Measurements from ENCODE around the gene S100A14. TPM values are rescaled to one million over a fixed set of nuclear protein-coding genes. Genes with fewer than 3 reads are reported as not detected.

Gene S100A14
- total and polyA plus RNA-seq, 2 of the 4 experiments (the other 2 are of a cell fraction) = 0.10 TPM; not detected in 1

DNA sequence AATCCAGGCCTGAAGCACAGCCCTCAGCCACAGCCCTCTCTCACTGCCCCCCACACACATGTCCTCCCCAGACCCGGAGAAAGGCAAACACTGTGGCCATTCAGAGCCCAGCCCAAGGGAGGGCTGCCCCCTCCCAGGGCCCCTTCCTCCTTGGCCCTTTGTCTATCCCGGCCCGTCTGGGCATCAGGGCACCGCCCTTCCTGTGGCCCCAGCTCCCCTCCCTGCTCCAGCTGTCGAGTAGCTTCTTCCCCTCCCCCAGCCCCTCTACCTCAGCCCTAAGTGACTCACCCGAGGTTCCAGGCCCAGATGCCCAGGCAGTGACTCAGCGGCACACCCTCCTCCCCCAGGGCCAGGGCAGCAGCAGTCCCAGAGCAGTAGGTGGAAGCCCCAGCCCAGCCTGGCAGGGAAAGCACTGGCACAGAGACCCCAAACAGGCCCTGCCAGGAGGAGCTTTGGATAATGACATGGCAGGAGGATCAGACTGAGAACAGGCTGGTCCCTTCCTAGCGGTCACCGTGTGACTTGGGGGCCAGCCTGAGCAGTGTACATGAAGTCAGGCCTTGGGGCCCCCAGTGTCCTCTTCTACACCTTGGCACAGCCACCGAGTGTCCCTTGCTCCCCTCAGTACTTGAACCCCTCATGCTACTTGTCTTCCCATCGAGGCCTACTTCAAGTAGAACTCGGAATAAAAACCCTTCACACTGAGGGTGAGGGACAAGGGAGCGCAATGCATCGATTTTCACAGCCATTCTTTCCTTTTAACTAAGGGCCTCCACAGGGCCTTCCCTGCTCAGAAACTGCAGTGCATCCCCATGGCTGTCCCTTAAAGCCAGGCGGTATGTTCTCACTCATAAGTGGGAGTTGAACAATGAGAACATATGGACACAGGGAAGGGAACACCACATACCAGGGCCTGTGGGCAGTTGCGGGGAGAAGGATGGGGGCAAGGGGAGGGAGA lies 49.4 kb downstream of the S100A14 start:
- intact Hi-C loops (cut with micrococcal nuclease) (loop anchor here (2.0 kb wide), 1 partner anchor 18 kb away; the partner anchor contains the start of gene S100A3), in situ Hi-C loops (cut with MboI; ENCODE audit: low sequenced_read_pairs) (loop anchor here (5.0 to 10.0 kb wide), 2 partner anchors 34 to 52 kb away; no protein-coding TSS in a partner anchor), dilution Hi-C loops (cut with HindIII; ENCODE audit: low sequenced_read_pairs, unreplicated experiment) (no loop called here)
- H3K9me3 ChIP-seq (ENCODE audit: control insufficient read depth, insufficient read depth, low read length) = no peaks in the 10 kb centered on the region
- H2BK20ac ChIP-seq (ENCODE audit: low read depth, low read length) = peak overlapping the region; percentile 100
- no peak overlapping the region for H3K4me3 ChIP-seq (ENCODE audit: insufficient read depth, low read depth, low read length)
- H3K79me1 ChIP-seq (ENCODE audit: low read depth in 1 of 2, low read length in 2 of 2) = peaks cover 4 to 49% of the 10 kb centered on the region in 2 experiments; a peak in 3 of 4 replicates
- H3K4me1 ChIP-seq (ENCODE audit: control insufficient read depth, insufficient read depth, low read length) = peaks cover 31% of the 10 kb centered on the region
- peak overlapping the region; percentile 98 for H3K18ac ChIP-seq (ENCODE audit: low read depth, low read length)
- peak overlapping the region; percentile 76 for H2AFZ ChIP-seq (replicated peaks; ENCODE audit: low read length, poor library complexity)
- H3K23ac ChIP-seq (ENCODE audit: low read depth, low read length) = peak overlapping the region; percentile 100
- no peaks in the 10 kb centered on the region for H3K36me3 ChIP-seq (ENCODE audit: control insufficient read depth, insufficient read depth, low read length)
- peak overlapping the region; percentile 100 for H3K14ac ChIP-seq (replicated peaks; ENCODE audit: low read depth, low read length)
- ATAC-seq (ENCODE audit: low read depth) (peak; percentile 85), DNase-seq (peak; percentile 99)
- BruUV-seq (replicated peaks) = no TSS peak
- no peaks in the 10 kb centered on the region for H4K20me1 ChIP-seq (ENCODE audit: insufficient read depth, low read length)
- H3K27me3 ChIP-seq (ENCODE audit: control insufficient read depth, insufficient read depth, low read length) = no peaks in the 10 kb centered on the region
- H3K4ac ChIP-seq (ENCODE audit: low read depth, low read length) = peak overlapping the region; percentile 100
- H2BK5ac ChIP-seq (ENCODE audit: low read depth, low read length, poor library complexity, severe bottlenecking) = peak overlapping the region; percentile 98
- H4K8ac ChIP-seq (ENCODE audit: low read depth in 2 of 2, low read length in 2 of 2) = peak overlapping the region; percentile 97 to 100
- H2BK15ac ChIP-seq (ENCODE audit: low read depth, low read length) = peak overlapping the region; percentile 99
- peak overlapping the region; percentile 99 for H3K56ac ChIP-seq (ENCODE audit: extremely low read depth, insufficient read depth, low read length)
- H3K9ac ChIP-seq (ENCODE audit: low read depth, low read length) = peak overlapping the region; percentile 66
- H4K5ac ChIP-seq (ENCODE audit: low read depth, low read length) = peak overlapping the region; percentile 99
- CTCF ChIA-PET = interaction anchor here (1.5 kb wide), 1 partner anchor 32 kb away, joined by 13 read pairs; no protein-coding TSS in a partner anchor
- peaks cover 28% of the 10 kb centered on the region for H3K9me1 ChIP-seq (ENCODE audit: insufficient read depth, low read length)
- H2BK120ac ChIP-seq (ENCODE audit: low read depth, low read length) = peak overlapping the region; percentile 100
- peak overlapping the region; percentile 100 for H4K91ac ChIP-seq (ENCODE audit: insufficient read depth, low read depth, low read length)
- H2AK5ac ChIP-seq (ENCODE audit: low read depth, low read length) = peak overlapping the region; percentile 100
- H3K27ac ChIP-seq (ENCODE audit: insufficient read depth, low read length) = peak overlapping the region; percentile 94
- POLR2A ChIA-PET (ENCODE audit: unreplicated experiment) = interaction anchor here (0.5 to 1.6 kb wide), 10 partner anchors 12 to 153 kb away, joined by 3 to 34 read pairs (median 4); partner anchors contain the start of genes S100A13, S100A5 and S100A6
- H2AK9ac ChIP-seq (replicated peaks; ENCODE audit: low read depth, low read length, poor library complexity) = peak overlapping the region; percentile 100
- peak overlapping the region; percentile 25 for H3K4me2 ChIP-seq (ENCODE audit: low read depth, low read length)
- WGBS, 2 experiments (ENCODE audit: extremely low coverage in 2 of 2, insufficient read length in 1 of 2) = 11% methylated on average over 7 of the region's 16 CpGs; no CpG with 5 or more reads in 1 of the 2 experiments
- no peak for TF ChIP-seq MAFK (IDR thresholded peaks at IDR 0.05; ENCODE audit: low read depth, low read length)
- TF ChIP-seq, protein P1, sequence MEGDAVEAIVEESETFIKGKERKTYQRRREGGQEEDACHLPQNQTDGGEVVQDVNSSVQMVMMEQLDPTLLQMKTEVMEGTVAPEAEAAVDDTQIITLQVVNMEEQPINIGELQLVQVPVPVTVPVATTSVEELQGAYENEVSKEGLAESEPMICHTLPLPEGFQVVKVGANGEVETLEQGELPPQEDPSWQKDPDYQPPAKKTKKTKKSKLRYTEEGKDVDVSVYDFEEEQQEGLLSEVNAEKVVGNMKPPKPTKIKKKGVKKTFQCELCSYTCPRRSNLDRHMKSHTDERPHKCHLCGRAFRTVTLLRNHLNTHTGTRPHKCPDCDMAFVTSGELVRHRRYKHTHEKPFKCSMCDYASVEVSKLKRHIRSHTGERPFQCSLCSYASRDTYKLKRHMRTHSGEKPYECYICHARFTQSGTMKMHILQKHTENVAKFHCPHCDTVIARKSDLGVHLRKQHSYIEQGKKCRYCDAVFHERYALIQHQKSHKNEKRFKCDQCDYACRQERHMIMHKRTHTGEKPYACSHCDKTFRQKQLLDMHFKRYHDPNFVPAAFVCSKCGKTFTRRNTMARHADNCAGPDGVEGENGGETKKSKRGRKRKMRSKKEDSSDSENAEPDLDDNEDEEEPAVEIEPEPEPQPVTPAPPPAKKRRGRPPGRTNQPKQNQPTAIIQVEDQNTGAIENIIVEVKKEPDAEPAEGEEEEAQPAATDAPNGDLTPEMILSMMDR (conservative IDR thresholded peaks at IDR 0.05; ENCODE audit: low read depth, low read length) = no peak
- TF ChIP-seq CEBPB (IDR thresholded peaks at IDR 0.05; ENCODE audit: low read depth, low read length) = 0 out of 2 replicates have a peak, but pooled peaks have one; percentile 0
- peak; percentile 100 for TF ChIP-seq FOS (IDR thresholded peaks at IDR 0.05; ENCODE audit: low read depth, low read length)
- peak; percentile 95; the same call in 1 of the 2 replicates for TF ChIP-seq MAZ (IDR thresholded peaks at IDR 0.05; ENCODE audit: borderline replicate concordance, low read depth, low read length)
- peak; percentile 74 for TF ChIP-seq BHLHE40 (IDR thresholded peaks at IDR 0.05; ENCODE audit: low read depth, low read length)
- peak; percentile 44; the same call in 1 of the 2 replicates for TF ChIP-seq MXI1 (IDR thresholded peaks at IDR 0.05; ENCODE audit: borderline replicate concordance, low read depth, low read length)
- TF ChIP-seq, protein P2, sequence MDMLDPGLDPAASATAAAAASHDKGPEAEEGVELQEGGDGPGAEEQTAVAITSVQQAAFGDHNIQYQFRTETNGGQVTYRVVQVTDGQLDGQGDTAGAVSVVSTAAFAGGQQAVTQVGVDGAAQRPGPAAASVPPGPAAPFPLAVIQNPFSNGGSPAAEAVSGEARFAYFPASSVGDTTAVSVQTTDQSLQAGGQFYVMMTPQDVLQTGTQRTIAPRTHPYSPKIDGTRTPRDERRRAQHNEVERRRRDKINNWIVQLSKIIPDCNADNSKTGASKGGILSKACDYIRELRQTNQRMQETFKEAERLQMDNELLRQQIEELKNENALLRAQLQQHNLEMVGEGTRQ (IDR thresholded peaks at IDR 0.05; ENCODE audit: low read depth, low read length) = no peak
- peak; percentile 68 for TF ChIP-seq POLR2A (IDR thresholded peaks at IDR 0.05; ENCODE audit: low read depth, low read length)
- TF ChIP-seq, protein P3, sequence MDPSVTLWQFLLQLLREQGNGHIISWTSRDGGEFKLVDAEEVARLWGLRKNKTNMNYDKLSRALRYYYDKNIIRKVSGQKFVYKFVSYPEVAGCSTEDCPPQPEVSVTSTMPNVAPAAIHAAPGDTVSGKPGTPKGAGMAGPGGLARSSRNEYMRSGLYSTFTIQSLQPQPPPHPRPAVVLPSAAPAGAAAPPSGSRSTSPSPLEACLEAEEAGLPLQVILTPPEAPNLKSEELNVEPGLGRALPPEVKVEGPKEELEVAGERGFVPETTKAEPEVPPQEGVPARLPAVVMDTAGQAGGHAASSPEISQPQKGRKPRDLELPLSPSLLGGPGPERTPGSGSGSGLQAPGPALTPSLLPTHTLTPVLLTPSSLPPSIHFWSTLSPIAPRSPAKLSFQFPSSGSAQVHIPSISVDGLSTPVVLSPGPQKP (IDR thresholded peaks at IDR 0.05; ENCODE audit: borderline replicate concordance, low read depth, low read length) = no peak
- peak; percentile 69; the same call in 1 of the 2 replicates for TF ChIP-seq NFE2L2 (IDR thresholded peaks at IDR 0.05; ENCODE audit: low read depth, low read length)
- 0 out of 2 replicates have a peak, but pooled peaks have one; percentile 8 for TF ChIP-seq SMC3 (IDR thresholded peaks at IDR 0.05; ENCODE audit: low read depth, low read length)
